ENCODE measurements around the gene STK32B. TPM values are rescaled to one million over a fixed set of nuclear protein-coding genes. Genes with fewer than 3 reads are reported as not detected.
A peak's percentile ranks its signal among the peaks of the same experiment; 100 is the strongest.

STK32B gene
- total RNA-seq, 4 donors from 2014 or later: 0.39 to 2.7 (median 2.4) TPM

GRCh38 chr4:5460106-5460801 lies 409.0 kb downstream of the STK32B start:
- H3K27me3 ChIP-seq: no peaks in the 10 kb centered on the region
- H3K36me3 ChIP-seq: no peaks in the 10 kb centered on the region
- 68 to 81% methylated on average over 8 to 14 of the region's 14 CpGs for WGBS, 2 donors
- DNase-seq (ENCODE audit: low spot score in 2 of 2): no peak
- H3K9me3 ChIP-seq: peaks cover 0 to 5% (median 0%) of the 10 kb centered on the region in 4 donors
- H3K4me1 ChIP-seq: no peaks in the 10 kb centered on the region
- no peak overlapping the region for H3K4me3 ChIP-seq
- TF ChIP-seq CTCF (IDR thresholded peaks at IDR 0.05): peak in 2 of 5 experiments; percentile 7 to 10
- no peak for TF ChIP-seq POLR2A (IDR thresholded peaks at IDR 0.05)
- H3K27ac ChIP-seq: no peak overlapping the region

- no peak overlapping the region for H3K4me3 ChIP-seq
- no peak for DNase-seq (ENCODE audit: low spot score in 2 of 2)
- TF ChIP-seq CTCF (IDR thresholded peaks at IDR 0.05): no peak
- TF ChIP-seq EP300 (IDR thresholded peaks at IDR 0.05): no peak
Measured at GRCh38 chr4:5461477-5461876, 410.2 kb downstream of the STK32B start.

GRCh38 chr4:5462254-5462835 lies 411.1 kb downstream of the STK32B start:
- WGBS, 2 donors: 75 to 87% methylated on average over 6 to 7 of the region's 7 CpGs
- Histone ChIP-seq H3K4me1 (no peaks in the 10 kb centered on the region), H3K4me3 (no peak overlapping the region), H3K36me3 (peaks cover 0 to 5% (median 0%) of the 10 kb centered on the region in 3 donors), H3K9me3 (peaks cover 0 to 5% (median 0%) of the 10 kb centered on the region in 4 donors), H3K27me3 (no peaks in the 10 kb centered on the region), H3K27ac (no peak overlapping the region)
- no peak for DNase-seq (ENCODE audit: low spot score in 2 of 2)
- TF ChIP-seq EP300 (IDR thresholded peaks at IDR 0.05): no peak
- TF ChIP-seq CTCF (IDR thresholded peaks at IDR 0.05): no peak
- no peak for TF ChIP-seq POLR2A (IDR thresholded peaks at IDR 0.05)

More at GRCh38 chr4:5461477-5461876, 410.2 kb downstream of the STK32B start:
- Histone ChIP-seq H3K36me3 (no peaks in the 10 kb centered on the region), H3K27me3 (no peaks in the 10 kb centered on the region), H3K4me1 (no peaks in the 10 kb centered on the region), H3K9me3 (peaks cover 0 to 5% (median 0%) of the 10 kb centered on the region in 4 donors), H3K27ac (no peak overlapping the region)
- 87 to 94% methylated on average over 13 of the region's 13 CpGs for WGBS, 2 donors

- WGBS, 2 donors: 71 to 79% methylated on average over 12 to 14 of the region's 14 CpGs
- Histone ChIP-seq H3K27me3 (no peaks in the 10 kb centered on the region), H3K9me3 (peaks cover 0 to 5% (median 0%) of the 10 kb centered on the region in 4 donors), H3K27ac (no peak overlapping the region), H3K36me3 (peaks cover 0 to 11% (median 0%) of the 10 kb centered on the region in 3 donors), H3K4me3 (no peak overlapping the region), H3K4me1 (no peaks in the 10 kb centered on the region)
- no peak for DNase-seq (ENCODE audit: low spot score in 2 of 2)
- TF ChIP-seq POLR2A (IDR thresholded peaks at IDR 0.05): no peak
Measured at GRCh38 chr4:5462896-5463295, 411.6 kb downstream of the STK32B start.

GRCh38 chr4:5463361-5463760 lies 412.1 kb downstream of the STK32B start:
- peaks cover 0 to 16% (median 0%) of the 10 kb centered on the region in 3 donors for H3K36me3 ChIP-seq
- H3K4me1 ChIP-seq: no peaks in the 10 kb centered on the region
- no peaks in the 10 kb centered on the region for H3K27me3 ChIP-seq
- no peak overlapping the region for H3K27ac ChIP-seq
- 77 to 79% methylated on average over 1 of the region's 1 CpG for WGBS, 2 donors
- no peak for DNase-seq (ENCODE audit: low spot score in 2 of 2)
- peaks cover 0 to 2% (median 0%) of the 10 kb centered on the region in 4 donors for H3K9me3 ChIP-seq
- no peak overlapping the region for H3K4me3 ChIP-seq
- TF ChIP-seq POLR2A (IDR thresholded peaks at IDR 0.05) (no peak), EP300 (IDR thresholded peaks at IDR 0.05) (no peak), CTCF (IDR thresholded peaks at IDR 0.05) (no peak)
